DMS153 treated with DMSO at 0.1 percent for 48 hours (cell line): ENCODE measurements around the gene MORN1.

Source experiments
- DNase-seq: peaks from one replicate; lab custom pipeline; 2025; ENCODE audit not compliant: unreplicated experiment; lab: John Stamatoyannopoulos, UW

The MORN1 gene

DNA sequence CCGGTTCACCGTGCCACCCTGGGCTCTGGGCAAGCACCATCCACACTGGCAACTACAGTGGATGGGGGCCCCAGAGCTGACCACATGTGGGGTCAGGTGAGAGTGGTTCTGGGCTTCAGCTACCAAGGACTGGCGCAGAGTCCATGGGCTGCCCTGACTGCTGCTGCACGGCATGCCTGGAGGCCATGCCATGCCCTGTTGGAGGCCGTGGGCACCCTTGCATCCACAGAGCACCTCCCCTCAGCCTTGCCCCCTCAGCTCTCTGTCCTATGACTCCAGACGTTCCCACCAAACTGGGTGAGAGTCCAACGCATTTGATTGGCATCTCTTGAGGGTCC is 15.5 kb downstream of the MORN1 start:
- no peak for DNase-seq

DNA sequence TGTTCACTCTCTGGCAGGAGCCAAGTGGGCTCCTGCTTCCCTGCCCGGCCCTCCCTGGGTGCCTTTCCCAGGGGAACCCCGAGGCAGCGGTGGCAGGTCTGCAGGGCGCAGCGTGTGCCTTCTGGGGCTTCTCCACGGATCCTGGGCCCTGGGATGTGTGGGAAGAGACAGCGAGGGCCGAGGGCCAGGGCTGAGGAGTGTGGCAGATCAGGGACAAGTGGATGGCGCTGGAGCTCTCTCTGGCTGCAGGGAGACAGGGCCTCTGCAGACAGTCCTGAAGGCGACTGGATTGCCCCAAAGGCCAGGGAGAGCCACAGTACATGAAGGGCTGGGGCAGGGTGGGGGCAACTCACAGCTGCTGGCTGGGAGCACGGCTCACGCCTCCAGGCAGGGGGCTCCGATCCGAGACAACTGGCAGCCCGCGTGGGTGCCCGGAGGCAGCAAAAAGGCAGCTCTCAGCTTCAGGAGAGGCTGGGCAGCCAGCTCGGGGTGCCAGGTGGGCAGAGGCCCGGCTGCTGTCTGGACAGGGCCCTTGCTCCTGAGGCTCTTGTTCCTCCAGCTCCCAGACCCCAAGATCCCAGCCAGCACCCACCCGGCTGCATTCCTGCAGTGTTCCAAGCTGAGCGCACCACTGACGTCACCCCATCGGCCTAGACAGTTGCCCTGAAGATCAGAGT is 16.0 kb downstream of the MORN1 start:
- DNase-seq, result no peak

DNA sequence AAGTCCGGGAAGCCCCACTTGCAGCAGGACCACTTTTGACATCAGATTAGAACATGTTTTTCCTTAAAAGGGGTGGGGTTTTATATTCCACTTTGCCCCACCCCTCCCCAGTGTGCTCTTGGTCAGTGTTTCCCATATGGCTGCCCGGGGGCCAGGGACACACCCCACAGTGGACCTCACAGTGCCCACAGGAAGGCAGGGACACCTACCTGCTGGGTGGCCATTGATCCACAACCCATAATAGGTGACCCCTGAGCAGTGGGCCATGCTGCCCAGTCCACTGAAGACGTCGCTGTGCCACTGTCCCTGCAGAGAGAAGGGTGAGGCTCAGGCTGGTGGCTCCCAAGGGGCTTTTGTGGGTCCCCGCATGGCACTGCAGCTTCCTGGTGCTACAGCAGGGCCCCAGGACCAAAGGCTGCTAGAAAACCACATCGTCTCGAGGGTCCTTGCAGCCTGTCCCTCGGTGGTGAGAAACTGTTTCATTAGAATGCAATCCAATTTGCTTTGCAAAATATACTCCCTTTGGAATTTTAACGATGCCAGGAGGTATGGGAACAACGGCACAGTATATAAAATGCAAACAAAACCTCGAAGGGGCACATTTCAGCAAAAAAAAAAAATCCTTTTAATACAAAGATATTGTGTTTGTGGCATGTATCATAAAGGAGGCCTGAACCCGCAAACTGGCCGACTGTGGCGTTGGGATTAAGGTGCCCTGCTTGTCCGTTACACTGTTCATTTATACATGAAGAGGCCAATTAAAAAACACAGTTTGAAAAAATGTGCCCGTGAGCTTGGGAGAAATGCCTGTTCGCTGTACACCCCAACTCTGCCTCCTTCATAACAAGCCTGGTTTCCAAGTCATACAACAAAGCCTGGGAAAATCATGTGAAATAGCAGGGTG is 16.9 kb downstream of the MORN1 start:
- DNase-seq, result no peak

DNA sequence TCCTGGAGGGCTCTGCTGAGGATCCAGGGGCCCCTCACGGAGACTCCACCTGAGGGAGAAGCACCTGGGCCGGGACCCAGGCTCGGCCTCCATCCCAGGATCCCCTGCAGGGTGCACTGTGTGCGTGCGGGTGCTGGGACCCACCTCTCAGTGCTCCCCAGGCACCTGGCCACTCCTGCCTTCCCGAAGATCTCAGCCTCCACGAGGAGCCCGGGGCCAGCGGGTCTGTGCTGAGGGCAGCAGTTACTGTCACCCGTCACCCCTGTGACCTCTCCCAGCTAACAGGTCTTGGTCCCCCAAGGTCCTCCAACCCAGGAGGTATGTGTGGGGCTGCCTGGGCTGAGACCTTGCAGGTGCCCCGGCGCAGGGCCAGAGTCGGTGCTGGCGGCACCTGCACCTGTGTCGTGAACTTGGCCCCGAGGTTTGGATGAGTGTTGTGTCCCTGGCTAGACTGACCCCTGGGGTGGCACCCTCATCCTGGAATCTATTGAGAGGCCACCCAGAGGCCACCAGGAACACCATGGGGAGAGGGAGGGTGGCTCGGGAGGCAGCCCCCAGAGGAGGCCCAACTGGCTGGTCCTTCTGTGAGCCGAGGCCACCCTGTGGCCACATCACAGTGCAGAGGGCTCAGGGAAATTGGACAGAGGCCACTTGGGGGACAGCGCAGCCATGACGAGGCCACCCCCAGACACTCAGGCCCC is 17.7 kb downstream of the MORN1 start:
- DNase-seq, result no peak

DNA sequence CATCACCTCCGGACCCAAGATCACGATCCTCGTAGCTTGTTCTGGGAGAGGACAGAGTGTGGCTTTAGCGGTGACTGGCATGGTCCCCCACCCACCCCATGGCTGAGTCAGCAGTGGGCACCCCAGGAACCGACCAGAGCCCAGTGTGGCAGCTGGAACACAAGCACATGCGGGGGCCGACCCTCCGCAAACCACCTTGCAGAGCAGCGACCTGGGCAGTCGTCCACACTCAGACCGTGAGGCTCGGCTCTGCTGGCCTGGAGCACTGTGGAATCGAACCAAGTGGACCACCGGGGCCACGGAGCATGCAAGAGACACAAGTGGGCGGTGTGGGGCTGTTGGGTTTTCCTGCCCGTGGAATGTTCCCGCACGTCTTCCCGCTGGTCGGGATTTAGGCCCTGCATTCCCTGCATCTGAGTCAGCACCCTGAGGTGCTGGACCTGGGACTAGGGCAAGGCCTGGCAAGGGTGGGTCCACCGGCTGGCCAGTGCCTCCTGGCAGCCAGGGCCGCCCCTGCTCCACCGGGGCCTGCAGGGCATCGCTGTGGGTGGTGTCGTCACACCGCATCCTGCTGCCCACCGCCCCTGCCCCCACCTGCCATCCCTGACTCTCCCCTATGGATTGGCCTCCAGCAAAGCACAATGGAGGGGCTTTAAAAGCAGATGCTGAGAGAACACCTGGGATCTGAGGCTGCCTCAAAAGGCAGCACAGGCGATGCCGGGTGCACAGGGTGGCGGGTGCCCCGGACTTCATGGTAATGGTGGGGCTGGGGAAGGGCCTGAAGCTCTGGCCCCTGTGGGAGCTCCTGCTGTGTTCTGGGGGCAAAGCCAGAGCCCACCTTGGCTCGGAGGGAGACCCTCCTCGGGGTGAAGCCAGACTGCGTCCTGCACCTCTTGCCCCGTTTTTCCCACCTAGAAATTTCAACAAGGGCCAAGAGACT is 18.5 kb downstream of the MORN1 start:
- no peak for DNase-seq

DNA sequence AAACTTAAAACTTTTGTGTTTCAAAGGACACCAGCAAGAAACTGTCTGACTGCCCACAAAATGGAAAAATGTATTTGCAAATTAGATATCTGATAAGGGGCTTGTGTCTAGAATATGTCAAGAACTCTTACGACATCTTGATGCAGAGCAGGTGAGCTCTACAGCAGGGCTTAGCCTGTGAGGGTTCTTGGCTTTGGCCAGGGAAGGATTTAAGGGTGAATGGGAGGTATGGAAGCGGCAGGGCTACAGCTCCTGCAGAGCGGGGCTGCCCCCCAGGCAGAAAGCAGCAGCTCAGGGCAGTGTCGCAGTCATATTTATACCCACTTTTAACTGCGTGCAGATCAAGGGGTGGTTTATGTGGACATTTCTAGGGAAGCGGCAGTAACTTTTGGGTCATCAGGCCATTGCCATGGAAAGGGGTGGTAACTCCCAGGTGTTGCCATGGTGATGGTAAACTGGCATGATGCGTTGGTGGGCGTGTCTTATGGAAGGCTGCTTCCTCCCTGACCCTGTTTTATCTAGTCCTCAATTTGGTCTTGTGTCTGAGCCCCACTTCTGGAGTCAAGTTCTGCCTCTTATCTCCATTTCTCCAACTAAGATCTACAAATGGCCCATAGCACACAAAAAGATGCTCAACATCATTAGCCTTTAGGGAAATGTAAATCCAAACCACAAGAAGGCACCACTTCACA is 23.2 kb downstream of the MORN1 start:
- no peak for DNase-seq

DNA sequence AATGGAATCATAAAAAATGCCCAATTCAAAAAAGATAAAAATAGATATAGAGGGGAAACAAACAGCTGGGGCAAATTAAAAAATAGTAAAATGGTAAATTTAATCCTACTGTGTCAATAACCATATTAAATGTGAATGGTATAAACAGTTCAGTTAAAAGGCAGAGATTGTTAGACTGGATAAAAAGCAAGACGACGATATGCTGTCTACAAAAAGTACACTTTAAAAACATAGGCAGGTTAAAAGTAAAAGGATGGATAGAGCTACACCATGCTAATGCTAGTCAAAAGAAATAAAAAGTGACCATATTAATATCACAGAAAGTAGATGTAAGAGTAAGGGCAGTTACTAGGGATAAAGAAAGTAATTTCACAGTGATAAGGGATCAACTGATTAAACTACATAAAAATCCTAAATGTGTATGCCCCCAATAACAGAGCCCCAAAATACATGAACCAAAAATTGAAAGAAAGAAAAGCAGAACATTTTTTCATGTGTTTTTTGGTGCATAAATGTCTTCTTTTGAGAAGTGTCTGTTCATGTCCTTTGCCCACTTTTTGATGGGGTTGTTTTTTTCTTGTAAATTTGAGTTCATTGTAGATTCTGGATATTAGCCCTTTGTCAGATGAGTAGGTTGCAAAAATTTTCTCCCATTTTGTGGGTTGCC is 27.4 kb downstream of the MORN1 start:
- DNase-seq, result no peak

DNA sequence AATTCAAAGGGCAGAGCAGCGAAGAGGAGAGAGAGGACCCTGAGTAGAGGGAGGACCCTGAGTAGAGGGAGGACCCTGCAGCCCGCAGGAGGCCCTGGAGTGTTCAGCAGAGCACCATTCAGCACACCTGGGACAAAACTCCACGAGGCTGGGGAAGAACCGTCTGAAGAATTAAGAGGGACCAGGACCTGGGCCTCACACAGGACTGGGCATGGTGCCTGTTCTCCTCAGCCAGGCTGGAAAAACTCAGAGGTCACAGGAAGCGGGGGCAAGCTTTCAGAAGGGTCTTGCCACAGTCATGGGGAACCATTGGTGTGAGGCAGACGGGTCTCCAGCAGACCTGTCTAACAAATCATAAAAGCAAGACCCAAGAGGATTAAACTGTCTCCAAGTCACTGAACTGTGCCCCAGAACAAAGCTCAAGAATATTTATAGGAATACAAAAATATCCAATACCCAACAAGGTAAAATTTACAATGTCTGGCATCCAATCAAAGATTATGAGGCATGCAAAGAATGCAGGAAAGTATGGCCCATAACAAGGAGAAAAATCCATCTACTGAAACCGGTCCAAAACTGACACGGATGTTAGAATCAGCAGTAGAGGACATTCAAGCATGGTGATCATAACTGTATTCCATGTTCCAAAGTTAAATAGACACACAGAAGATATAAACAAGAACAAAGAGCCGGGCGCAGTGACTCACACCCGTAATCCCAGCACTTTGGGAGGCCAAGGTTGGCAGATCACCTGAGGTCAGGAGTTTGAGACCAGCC is 30.6 kb downstream of the MORN1 start:
- DNase-seq, result no peak

DNA sequence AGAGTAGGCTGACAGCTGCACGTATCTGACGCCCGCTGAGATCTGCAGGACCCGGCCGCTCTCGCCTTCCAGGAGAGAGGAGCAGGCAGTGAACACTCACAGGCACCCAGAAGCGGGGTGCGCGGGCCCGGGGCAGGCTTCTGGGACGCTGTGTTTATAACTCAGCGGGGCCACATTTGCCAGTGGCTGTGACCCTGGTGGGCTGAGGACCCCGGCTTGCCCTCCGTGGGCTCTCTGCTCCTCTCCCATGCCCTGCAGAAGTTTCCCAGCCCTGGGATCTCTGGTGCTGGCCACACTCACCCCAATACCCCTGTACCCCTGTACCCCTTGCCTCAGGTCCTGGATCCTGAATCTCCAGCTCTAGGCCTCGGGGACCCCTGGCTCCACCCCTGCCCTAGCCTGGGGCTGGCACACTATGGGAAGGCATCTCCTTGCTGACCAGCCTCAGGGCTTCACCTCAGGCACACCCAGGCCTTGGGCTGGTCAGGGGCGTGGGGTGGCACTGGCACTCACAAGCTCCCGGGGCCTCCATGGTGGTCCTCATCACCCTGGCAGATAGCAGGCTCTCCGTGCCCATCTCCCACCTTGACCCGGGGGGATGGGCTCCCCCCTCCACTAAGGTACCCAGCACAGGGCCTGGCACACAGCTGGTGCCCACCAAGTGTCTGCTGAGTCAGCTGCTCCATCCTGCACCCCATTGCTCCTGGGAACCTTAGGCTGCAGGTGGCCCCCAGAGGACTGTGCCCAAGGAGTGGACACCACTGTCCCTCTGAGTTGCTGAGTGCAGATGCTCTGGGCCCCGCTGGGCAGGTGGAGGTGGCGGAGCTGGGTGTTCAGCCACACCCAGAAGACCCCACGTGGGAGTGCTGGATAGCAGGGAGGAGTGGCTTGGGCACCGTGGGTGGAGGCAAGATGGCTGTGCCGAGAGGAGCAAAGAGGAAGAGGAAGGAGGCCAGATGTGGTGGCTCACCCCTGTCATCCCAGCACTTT is 32.4 kb downstream of the MORN1 start:
- no peak for DNase-seq

DNA sequence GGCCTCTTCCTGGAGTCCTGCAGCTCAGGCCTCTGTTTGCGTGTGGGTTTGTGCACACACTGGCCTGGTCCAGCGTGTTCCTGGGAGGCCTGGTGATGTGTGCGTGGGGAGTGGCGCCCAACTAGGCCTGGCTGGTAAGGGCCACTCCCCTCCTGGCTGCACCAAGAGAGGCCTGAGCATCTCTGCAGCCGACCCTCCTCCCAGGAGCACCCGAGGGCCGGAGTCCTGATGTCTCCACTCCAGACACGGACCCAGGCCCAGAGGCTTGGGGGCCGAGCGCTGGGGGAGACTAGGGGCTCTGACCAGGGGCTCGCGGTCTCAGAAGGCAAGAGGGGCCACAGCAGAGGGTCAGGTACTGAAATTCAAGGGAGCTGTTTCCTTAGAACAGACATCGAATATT is 33.3 kb downstream of the MORN1 start:
- no peak for DNase-seq

DNA sequence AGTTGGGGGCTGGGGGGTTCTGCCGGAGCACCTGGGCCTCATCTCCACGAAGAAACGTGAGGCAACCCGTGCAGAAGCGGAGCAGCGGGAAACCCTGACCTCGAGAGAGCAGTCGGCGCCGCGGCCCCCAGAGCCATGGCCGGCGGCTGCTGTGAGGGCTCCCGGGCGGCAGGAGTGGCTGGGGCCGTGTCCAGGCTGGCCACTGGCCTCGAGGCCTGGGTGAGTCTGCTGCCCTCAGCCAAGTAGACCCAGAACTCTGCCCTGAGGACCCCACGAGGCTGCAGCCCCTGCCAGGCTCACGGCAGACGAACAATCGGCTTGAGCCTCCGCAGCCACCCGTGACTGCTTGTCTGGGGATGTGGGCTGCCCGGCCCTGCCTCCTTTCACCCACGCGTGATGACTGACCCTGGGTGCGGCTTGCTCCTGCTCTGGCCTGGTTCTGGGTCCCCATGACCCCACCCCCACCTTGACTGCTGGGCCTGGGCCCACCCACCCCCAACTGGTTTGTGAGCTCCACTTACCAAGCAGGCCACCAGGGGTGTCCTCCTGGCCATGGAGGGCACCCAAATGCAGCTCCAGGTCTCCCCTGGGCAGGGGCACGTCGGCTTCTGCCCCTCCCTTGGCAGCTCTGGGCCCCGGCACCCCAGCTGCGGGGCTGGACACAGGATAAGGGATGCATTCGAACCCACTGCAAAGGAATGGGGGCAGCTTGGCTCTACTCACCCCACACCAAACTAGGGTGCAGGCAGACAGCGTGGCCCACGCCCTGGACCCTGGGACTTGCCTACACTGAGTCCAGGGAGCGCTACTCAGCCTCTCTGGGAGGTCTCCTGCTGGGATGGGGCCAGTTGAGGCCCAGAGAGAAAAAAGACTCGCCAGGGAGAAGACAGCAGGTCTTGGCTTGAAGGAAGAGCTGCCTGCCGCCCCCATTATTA is 34.2 kb downstream of the MORN1 start:
- DNase-seq, result no peak

DNA sequence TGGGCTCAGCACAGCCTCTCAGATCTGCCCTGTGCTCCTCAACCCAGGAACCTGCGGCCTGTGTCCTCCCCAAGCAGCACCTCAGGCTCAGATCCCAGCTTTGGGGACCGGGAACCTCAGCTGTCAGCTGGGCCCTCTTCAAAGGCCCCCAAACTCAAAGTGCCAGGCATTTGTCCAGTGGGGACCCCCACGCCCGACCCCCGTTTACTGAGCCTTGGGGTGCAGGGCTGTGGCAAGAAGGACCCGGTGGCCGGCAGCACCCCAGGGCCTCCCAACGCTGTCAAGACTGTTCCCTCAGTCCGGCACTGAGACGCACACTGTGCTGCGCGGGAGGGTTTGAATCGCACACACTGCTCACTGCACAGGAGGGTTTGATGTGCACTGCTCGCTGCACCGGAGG is 35.0 kb downstream of the MORN1 start:
- DNase-seq, result no peak

DNA sequence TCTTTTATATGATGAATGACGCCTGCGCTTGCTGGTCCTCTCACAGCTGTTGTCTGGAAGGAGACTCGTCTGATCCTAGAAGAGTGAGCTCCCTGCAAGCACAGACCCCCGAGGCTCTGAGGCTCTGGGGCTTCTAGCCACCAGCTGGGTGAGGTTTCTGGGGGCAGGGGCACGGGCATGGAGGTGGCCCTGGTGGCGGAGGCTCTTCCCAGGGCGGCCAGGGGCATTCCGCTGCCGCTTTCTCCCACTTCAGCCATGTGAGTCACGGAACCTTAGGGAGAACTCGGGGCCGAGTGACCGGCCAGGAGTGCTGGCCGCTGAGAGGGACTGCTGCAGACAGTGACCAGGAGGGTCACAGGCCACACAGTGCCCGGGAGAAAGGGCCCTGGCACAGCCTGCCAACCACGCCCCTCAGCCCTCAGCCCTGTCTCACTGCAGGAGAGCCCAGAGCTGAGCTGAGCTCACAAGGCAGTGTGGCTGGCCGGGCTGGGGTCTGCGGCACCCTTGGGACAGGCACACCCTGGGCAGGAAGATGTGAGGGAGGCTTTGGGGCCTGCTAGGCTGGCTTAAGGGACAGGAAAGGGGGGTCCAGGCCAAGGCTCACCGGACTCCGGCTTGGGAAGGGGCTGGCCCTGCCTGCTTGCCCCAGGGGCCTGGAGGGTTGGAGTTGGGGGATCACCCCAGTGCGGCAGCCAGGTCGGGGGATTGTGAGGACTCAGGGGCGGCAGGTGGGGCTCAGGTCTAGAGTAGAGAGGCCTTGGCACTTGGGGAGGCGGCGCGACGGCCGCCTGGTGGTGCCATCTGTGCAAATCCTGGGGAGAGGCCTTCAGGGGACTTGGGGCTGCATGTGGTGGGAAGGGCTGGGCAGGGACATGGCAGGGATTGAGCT is 35.7 kb downstream of the MORN1 start:
- no peak for DNase-seq

DNA sequence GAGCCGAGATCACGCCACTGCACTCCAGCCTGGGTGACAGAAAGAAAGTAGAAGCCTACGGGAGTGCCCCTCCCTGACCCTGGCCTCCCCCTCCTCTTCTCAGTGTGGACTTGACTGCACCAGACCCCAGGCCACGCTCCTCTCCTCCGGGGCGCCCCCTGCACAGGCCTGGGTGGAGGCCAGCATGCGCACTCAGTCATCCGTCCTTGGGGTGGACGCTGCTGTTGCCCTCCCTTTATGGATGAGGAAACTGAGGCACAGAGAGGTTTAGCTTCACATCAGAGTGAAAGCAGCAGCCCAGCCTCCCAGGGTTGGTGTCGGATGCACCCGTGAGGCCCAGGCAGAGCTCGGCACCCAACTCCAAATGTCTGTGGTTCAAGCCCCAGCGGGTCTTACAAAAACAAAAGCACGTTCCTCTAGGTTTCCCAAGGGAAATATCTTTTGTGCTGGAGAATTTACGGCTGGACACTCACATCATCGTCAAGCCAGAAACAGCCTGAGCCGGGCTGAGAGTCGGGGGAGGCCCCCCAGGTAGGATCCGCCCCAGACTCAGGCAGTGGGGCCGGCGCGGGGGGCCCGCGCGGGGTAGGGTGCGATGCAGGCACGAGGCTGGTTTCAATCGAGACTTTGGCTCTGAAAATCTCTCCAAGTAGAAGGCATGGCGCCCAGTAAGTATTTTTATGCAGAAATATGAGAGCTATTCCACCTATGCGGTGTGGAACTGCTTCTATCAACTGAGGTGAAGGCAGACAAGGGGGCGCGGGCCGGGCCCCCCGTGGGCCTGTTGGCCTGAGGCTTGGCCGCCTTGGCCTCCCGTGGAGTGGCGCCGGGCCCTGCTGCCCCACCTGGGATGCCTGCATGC is 36.6 kb downstream of the MORN1 start:
- DNase-seq, result no peak
